GM21825 (cell line): ENCODE data around the gene GPR150.

Experiments used
- ATAC-seq: cut with Tn5 transposase; IDR thresholded peaks from one replicate; pipeline ENCODE4 v1.9.1; 2021; ENCODE audit warnings: mild to moderate bottlenecking, moderate library complexity; ENCODE audit not compliant: unreplicated experiment

The GPR150 gene

GRCh38 chr5:95647886-95648860, 28.3 kb downstream of the GPR150 start:
- ATAC-seq: no peak

- ATAC-seq: no peak
These were observed 29.4 kb downstream of the GPR150 start for GRCh38 chr5:95649274-95649673.

- ATAC-seq: no peak
These were observed 30.1 kb downstream of the GPR150 start for GRCh38 chr5:95649842-95650620.

DNA sequence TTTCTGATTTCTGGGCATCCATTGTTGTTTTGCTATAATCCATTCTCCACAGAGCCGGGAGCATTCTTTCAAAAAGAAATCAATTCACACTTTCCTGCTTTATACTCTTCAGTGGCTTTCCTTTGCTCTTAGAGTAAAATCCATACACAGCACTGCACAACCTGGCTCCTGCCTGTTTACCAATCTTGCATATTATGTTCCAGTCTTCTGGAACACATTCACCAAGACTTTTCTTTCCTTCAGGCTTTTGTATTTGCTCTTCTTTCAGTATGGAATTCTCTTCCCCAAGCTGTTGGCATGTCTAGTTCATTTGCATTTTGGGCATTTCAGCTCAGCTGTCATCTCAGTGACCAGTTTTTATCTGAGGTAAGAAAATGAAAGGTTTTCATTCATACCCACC, 33.0 kb downstream of the GPR150 start:
- no peak for ATAC-seq

- no peak for ATAC-seq
These were observed 34.3 kb downstream of the GPR150 start for GRCh38 chr5:95654196-95654595.

DNA sequence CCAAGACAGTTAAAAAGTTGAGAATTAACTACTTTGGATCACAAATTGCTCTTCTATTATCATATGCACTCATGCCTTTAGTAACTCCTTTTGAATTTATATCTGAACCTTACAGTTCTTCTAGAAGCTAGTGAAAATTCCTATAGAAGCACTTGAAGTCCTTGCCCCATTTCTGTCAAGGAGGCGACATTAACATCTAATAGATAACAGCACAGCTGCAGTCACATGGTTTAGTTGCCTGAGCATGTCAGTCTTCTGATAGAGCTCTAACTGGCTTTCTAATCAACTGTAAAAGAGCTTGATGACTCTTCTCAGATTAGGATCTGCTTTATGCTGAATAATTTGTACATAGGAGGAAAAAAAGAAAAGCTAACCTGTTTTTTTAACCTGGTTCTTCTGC, 35.7 kb downstream of the GPR150 start:
- ATAC-seq: no peak

DNA sequence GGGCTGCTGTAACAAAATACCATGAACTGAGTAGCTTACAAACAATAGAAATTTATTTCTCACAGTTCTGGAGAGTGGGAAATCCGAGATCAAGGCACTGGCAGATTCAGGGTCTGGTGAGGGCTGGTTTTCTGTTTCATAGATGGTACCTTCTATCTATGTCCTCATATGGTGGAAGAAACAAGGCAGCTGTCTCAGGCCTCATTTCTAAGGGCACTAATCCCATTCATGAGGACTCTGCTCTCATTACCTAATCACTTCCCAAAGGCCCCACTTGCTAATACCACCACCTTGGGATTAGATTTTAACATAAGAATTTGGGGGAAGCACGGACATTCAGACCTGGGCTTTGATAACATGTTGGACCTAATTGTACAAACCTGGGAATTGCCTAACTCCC, 40.2 kb downstream of the GPR150 start:
- ATAC-seq: no peak

GRCh38 chr5:95662946-95663345, 43.1 kb downstream of the GPR150 start:
- ATAC-seq: no peak

GRCh38 chr5:95664204-95664786, 44.4 kb downstream of the GPR150 start:
- no peak for ATAC-seq

DNA sequence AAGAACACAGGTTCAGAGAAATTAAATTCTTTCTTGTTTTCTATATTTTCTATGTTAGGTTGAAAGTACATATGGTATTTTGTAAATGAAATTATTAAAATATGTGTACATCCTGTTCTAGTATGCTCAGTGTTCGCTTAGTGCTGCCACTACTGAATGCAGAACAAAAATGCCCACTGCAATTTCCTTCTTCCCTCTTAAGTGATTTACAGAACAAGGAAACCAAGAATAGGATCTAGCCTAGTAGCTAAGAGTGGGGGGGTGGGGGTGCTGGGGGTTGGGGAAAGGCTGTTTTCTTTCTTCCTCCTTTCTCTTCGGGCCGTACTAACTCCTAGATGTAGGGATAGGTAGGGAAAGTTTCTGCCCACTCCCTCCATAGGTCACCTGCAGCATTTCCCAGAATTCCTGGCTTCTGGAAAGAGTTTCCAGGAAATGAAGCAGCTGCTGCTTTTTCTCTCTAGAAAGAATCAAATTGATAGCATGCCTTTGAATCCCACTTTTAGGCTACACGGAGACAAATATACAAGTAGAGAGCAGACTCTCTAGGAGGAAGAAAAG, 47.3 kb downstream of the GPR150 start:
- no peak for ATAC-seq

GRCh38 chr5:95667678-95668077, 47.8 kb downstream of the GPR150 start:
- no peak for ATAC-seq

DNA sequence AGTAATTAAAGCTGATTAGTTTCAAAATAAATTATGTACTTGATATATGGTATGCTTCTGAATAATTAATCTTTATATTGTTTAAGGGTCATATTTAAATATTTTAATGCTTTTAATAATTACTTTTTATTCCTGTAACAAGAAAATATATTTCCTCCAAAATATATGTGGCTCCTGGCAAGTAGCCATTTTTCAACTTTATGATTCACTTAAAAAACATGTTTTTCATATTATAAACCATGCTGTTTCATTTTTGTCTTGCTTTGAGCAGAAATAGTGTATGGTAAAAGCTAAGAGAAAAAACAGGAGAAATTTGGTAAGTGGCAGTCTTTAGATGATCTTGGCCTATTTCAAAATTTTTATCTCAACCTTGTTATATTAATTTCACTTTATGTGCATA, 48.3 kb downstream of the GPR150 start:
- ATAC-seq: no peak

DNA sequence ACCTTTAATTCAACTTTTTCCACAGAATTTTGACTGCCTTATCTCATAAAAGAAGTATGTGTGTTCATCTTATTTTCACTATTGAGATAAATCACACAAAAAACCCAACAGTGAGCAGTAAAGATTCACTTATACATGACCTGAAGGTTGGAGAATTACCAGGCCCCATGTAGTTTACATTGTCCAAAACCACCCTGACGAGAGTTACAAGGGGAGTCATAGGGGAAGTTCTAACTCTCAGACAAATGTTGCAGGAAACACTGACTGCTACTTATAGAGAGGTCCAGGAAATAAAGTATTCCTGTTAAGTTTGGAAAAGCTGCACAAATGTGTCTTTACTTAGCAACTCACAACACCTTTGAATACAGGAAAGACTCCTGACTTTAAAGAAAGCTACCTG, 48.8 kb downstream of the GPR150 start:
- no peak for ATAC-seq

GRCh38 chr5:95669540-95669939, 49.7 kb downstream of the GPR150 start:
- no peak for ATAC-seq

DNA sequence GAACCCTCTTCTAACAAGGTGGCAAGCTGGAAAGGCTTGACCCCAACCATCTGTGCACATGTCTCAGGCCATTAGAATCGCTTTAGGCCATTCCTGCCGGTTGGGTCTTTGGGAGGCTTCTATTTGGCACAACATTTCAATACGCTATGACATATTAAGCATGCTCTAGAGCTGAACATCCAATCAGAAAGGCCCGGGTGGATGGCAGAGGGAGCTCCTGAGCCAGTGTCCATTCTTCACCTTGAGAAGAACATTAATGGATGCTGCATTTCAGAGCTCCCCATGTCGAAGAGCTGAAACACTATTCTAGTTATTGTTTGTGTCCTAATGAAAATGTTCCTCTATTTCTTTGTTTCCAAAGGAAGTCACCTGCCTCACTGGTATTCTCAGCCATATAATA, 50.1 kb downstream of the GPR150 start:
- no peak for ATAC-seq

DNA sequence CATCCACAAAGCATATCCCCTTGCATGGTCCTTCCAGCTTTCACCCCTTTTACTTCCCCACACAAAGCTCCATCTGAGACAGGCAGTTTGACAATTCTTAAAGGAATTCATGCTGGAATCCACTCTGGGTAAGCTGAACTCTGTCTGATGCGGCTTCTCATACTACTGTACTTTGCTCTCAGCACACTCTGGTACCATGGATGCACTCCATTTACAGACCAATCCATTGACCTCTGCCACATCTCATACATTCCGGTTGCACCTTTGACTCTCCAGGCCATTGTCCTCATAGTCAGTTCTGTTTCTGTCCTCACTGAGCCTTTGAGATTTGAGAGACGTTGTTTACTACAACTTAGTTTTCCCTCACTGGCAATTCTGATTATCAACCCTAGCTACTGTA, 50.7 kb downstream of the GPR150 start:
- ATAC-seq: no peak
